ENCODE data around the gene ENDOD1.

ENDOD1 gene

DNA sequence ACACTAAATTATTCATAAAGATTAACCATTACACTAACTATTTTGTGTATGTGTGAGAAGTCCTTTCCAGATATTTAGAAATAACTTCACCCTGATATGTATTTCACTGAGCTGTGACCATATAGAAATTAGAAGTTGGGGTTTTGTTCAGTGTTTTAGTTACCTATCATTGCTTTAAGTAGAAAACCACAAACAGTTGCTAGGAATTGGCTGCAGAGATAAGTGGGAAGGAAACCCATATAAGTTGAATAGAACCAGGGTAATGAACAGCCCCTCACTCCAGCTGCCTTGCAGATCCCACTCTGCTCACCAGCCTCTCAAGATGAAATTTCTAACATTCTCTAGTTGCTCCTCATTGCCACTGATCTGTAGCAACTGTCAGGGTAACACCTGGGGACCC is 12.7 kb upstream of the ENDOD1 start:
- peaks cover 5% of the 10 kb centered on the region for H3K4me1 ChIP-seq (ENCODE audit: insufficient read depth, low read length)
- H3K27me3 ChIP-seq (ENCODE audit: control insufficient read depth in 1 of 2, insufficient read depth in 2 of 2, low read length in 2 of 2): no peaks in the 10 kb centered on the region
- no peak overlapping the region for H3K9ac ChIP-seq (ENCODE audit: low read length)
- no peak overlapping the region for H3K4me3 ChIP-seq (ENCODE audit: low read depth in 1 of 2, low read length in 2 of 2)
- H3K27ac ChIP-seq (ENCODE audit: low read depth, low read length): no peak overlapping the region
- no peaks in the 10 kb centered on the region for H3K36me3 ChIP-seq (ENCODE audit: insufficient read depth, low read length)
- no peaks in the 10 kb centered on the region for H3K9me3 ChIP-seq (ENCODE audit: low read length)

DNA sequence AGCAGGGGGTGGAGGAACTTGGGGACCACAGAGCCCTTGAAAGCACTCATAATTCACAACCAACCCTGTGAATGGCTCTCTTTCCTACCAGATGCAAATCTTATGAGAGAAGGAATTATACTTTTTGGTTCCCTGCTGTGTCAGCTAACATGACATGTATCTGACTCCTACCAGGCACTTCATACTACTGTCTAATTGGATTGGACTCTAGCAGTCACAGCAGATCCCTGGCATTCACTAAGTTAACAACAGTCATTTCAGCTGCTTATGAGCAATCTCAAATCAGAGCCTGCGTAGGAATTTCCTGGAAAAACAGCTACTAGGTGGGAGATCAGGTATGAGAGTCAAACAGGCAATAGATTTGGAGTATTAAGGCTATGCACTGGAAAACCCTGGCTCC is 11.1 kb upstream of the ENDOD1 start:
- no peaks in the 10 kb centered on the region for H3K36me3 ChIP-seq (ENCODE audit: insufficient read depth, low read length)
- H3K9ac ChIP-seq (ENCODE audit: low read length): no peak overlapping the region
- peaks cover 5% of the 10 kb centered on the region for H3K4me1 ChIP-seq (ENCODE audit: insufficient read depth, low read length)
- no peak overlapping the region for H3K27ac ChIP-seq (ENCODE audit: low read depth, low read length)
- H3K4me3 ChIP-seq (ENCODE audit: low read depth in 1 of 2, low read length in 2 of 2): no peak overlapping the region
- H3K9me3 ChIP-seq (ENCODE audit: low read length): no peaks in the 10 kb centered on the region
- no peaks in the 10 kb centered on the region for H3K27me3 ChIP-seq (ENCODE audit: control insufficient read depth in 1 of 2, insufficient read depth in 2 of 2, low read length in 2 of 2)

DNA sequence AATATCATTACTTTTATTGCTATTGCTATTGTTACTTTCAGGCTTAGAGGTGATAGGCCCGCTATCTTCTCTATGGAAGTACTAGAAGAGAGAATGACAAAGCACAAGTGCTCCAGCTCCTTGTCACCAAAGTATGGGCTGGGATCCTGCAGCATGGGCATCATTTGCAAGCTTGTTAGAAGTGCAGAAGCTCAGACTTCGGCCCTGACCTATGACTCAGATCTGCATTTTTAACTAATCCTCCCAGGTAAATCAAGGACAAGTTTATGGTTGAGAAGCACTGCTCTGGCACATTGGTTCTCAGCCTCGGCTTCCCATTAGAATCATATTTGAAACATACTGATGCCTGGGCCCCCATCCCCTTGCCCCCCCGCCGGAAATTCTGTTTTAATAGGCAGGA is 8.6 kb upstream of the ENDOD1 start:
- H3K36me3 ChIP-seq (ENCODE audit: insufficient read depth, low read length): no peaks in the 10 kb centered on the region
- H3K4me3 ChIP-seq (ENCODE audit: low read depth in 1 of 2, low read length in 2 of 2): no peak overlapping the region
- H3K4me1 ChIP-seq (ENCODE audit: insufficient read depth, low read length): no peaks in the 10 kb centered on the region
- no peak overlapping the region for H3K27ac ChIP-seq (ENCODE audit: low read depth, low read length)
- no peaks in the 10 kb centered on the region for H3K9me3 ChIP-seq (ENCODE audit: low read length)
- H3K9ac ChIP-seq (ENCODE audit: low read length): no peak overlapping the region
- no peaks in the 10 kb centered on the region for H3K27me3 ChIP-seq (ENCODE audit: control insufficient read depth in 1 of 2, insufficient read depth in 2 of 2, low read length in 2 of 2)

DNA sequence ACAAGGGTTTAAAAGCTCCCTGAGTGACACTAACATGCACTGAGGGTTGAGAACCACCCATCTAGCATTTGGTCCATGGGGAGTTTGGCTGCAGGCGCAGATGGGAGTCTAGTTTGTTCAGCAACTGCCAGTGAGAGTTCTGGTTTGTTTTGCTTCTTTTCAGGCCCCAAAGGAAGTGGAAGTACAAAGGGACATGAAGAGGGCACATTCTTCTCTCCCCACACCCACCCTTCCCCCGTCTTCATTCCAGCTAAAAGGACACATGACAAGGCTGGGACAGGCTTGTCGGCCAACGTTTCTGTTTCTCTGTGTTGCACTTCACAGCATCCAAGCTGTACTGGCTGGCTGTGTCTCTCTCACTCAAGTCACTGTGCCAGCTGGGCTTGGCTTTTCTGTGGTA is 8.2 kb upstream of the ENDOD1 start:
- Histone ChIP-seq H3K4me1 (ENCODE audit: insufficient read depth, low read length) (no peaks in the 10 kb centered on the region), H3K9me3 (ENCODE audit: low read length) (no peaks in the 10 kb centered on the region), H3K9ac (ENCODE audit: low read length) (no peak overlapping the region), H3K36me3 (ENCODE audit: insufficient read depth, low read length) (no peaks in the 10 kb centered on the region), H3K4me3 (ENCODE audit: low read depth in 1 of 2, low read length in 2 of 2) (no peak overlapping the region), H3K27ac (ENCODE audit: low read depth, low read length) (no peak overlapping the region), H3K27me3 (ENCODE audit: control insufficient read depth in 1 of 2, insufficient read depth in 2 of 2, low read length in 2 of 2) (no peaks in the 10 kb centered on the region)

DNA sequence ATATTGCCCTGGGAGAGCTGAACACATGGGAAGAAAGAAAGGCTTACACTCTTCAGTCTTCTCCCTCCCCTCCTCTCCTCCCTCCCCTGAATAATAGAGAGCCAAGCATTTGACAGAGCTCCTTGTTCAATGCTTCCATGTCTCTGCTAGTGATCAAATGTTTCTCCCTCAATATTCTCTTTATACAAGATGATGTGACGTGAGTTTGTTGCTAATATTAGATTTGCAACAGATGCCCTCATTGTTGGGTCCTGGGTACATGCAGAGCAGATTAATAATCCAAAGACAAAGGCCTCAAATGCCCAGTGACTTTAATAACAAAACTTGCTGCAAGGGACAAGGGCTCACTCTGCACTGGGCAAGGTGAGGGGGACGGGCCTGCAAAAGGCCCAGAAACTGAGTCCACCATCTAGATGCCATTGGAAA is 7.1 kb upstream of the ENDOD1 start:
- Histone ChIP-seq H3K9me3 (ENCODE audit: low read length) (no peaks in the 10 kb centered on the region), H3K27ac (ENCODE audit: low read depth, low read length) (no peak overlapping the region), H3K4me3 (ENCODE audit: low read depth in 1 of 2, low read length in 2 of 2) (no peak overlapping the region), H3K4me1 (ENCODE audit: insufficient read depth, low read length) (no peaks in the 10 kb centered on the region), H3K27me3 (ENCODE audit: control insufficient read depth in 1 of 2, insufficient read depth in 2 of 2, low read length in 2 of 2) (no peaks in the 10 kb centered on the region), H3K9ac (ENCODE audit: low read length) (no peak overlapping the region), H3K36me3 (ENCODE audit: insufficient read depth, low read length) (no peaks in the 10 kb centered on the region)

DNA sequence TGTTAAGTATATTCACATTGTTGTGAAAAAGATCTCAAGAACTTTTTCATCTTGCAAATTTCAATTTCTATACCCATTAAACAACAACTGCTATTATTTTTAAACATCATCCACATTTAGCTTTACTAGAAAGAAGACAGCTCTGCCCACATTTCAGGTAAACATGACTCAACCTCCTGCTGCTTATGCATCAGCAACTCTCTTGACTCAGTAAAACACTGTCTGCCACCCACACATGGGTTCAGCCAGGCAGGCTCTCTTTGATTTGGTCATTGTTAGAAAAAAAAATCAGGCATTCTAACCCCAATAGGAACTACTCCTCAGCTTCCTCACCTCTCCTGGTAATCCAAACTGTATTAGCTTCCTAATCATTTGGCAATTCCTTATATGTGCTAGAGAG is 5.1 kb upstream of the ENDOD1 start:
- Histone ChIP-seq H3K4me1 (ENCODE audit: insufficient read depth, low read length) (peaks cover 5% of the 10 kb centered on the region), H3K27ac (ENCODE audit: low read depth, low read length) (no peak overlapping the region), H3K36me3 (ENCODE audit: insufficient read depth, low read length) (no peaks in the 10 kb centered on the region)

DNA sequence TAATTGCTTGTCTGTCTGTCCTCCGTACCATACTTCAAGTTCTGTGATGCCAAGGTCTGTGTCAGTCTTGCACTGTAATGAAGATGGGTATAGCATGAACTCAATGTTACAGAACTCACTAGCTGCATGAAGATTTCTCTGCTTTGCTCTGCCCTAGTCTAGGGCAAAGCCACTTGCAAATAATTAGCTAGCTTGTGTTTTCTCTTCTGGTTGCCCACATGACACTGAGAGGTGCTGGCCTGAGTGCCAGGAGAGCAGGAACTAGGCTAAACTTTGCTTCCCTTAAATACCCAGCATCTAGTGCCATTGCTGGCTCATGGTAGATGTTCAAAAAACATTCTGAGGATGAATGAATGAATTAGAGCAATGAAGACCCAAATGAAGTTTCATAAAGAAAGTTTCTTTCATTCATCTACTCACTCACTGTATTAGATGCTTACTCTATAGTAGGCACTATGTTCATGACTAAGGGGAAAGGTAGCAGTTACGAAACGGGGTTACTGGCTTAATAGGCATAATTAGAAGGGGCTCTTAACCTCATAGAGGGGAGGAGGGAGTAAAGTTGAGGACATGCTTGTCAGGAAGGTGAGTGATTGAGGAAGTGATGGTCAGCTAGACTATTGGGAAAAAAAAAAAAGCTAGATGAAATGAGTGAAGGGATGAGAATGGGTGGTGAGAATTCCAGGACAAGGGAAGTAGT is 4.4 kb upstream of the ENDOD1 start:
- Histone ChIP-seq H3K4me3 (ENCODE audit: low read depth in 1 of 2, low read length in 2 of 2) (no peak overlapping the region), H3K9me3 (ENCODE audit: low read length) (no peaks in the 10 kb centered on the region), H3K4me1 (ENCODE audit: insufficient read depth, low read length) (peaks cover 5% of the 10 kb centered on the region), H3K9ac (ENCODE audit: low read length) (no peak overlapping the region), H3K27me3 (ENCODE audit: control insufficient read depth in 1 of 2, insufficient read depth in 2 of 2, low read length in 2 of 2) (no peaks in the 10 kb centered on the region), H3K27ac (ENCODE audit: low read depth, low read length) (no peak overlapping the region), H3K36me3 (ENCODE audit: insufficient read depth, low read length) (no peaks in the 10 kb centered on the region)

More for the DNA sequence above, 5.1 kb upstream of the ENDOD1 start:
- Histone ChIP-seq H3K4me3 (ENCODE audit: low read depth in 1 of 2, low read length in 2 of 2) (no peak overlapping the region), H3K9ac (ENCODE audit: low read length) (no peak overlapping the region), H3K9me3 (ENCODE audit: low read length) (no peaks in the 10 kb centered on the region), H3K27me3 (ENCODE audit: control insufficient read depth in 1 of 2, insufficient read depth in 2 of 2, low read length in 2 of 2) (no peaks in the 10 kb centered on the region)

DNA sequence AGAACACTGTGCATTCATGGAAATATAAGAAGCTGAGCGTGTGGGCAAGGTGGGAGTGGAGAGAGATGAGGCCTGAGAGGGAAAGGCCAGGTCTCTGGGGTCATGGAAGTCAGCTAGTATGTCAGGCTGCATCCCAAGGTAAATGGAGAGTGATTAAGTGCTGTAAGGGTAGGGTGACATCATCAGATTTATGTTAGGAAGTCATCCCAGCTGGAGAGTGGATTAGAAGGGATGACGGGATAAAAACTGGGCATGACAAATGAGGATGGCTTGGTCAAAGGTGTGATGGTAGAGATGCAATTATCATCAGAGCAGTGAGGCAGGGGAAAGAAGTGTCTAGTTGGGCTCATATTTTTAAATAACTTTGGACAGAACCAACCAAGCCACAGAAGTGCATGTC is 3.5 kb upstream of the ENDOD1 start:
- Histone ChIP-seq H3K27me3 (ENCODE audit: control insufficient read depth in 1 of 2, insufficient read depth in 2 of 2, low read length in 2 of 2) (no peaks in the 10 kb centered on the region), H3K9ac (ENCODE audit: low read length) (no peak overlapping the region), H3K36me3 (ENCODE audit: insufficient read depth, low read length) (no peaks in the 10 kb centered on the region), H3K27ac (ENCODE audit: low read depth, low read length) (no peak overlapping the region), H3K4me1 (ENCODE audit: insufficient read depth, low read length) (peaks cover 14% of the 10 kb centered on the region), H3K4me3 (ENCODE audit: low read depth in 1 of 2, low read length in 2 of 2) (no peak overlapping the region), H3K9me3 (ENCODE audit: low read length) (no peaks in the 10 kb centered on the region)

DNA sequence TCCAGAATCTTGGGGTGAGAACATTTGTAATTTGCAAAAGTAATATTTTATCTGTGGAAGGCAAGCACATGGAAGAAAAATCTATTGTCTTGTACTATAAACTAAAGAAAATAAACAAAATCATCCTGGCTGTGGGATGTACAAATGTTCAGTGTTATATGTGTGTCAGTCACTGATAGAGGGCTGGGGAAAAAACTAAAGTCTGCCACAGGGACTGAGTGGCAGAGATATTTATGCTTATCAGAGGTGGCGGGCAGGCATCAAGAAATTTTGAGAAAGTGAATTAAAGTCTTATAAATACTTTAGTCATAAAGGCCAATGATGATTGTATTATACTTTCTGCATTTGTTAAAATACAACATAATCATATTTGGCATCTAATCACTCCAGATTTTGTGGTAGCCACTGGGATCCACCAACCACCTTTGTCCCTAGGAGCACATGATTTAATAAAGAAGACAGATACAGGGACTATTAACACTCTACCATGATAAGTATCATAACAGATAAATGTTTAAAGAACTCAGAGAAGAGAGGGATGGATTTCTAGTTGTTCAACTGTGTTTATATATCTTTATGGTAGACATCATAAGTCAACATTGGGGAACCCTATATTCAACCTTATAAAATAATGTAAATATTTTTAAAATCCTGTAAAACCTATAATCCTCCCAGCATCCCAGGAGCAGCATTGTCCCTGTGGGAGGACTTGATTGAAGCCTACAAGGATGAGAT is 2.6 kb upstream of the ENDOD1 start:
- no peak overlapping the region for H3K9ac ChIP-seq (ENCODE audit: low read length)
- H3K9me3 ChIP-seq (ENCODE audit: low read length): no peaks in the 10 kb centered on the region
- H3K4me3 ChIP-seq (ENCODE audit: low read depth in 1 of 2, low read length in 2 of 2): no peak overlapping the region
- peaks cover 22% of the 10 kb centered on the region for H3K4me1 ChIP-seq (ENCODE audit: insufficient read depth, low read length)
- no peak overlapping the region for H3K27ac ChIP-seq (ENCODE audit: low read depth, low read length)
- no peaks in the 10 kb centered on the region for H3K36me3 ChIP-seq (ENCODE audit: insufficient read depth, low read length)
- H3K27me3 ChIP-seq (ENCODE audit: control insufficient read depth in 1 of 2, insufficient read depth in 2 of 2, low read length in 2 of 2): no peaks in the 10 kb centered on the region

DNA sequence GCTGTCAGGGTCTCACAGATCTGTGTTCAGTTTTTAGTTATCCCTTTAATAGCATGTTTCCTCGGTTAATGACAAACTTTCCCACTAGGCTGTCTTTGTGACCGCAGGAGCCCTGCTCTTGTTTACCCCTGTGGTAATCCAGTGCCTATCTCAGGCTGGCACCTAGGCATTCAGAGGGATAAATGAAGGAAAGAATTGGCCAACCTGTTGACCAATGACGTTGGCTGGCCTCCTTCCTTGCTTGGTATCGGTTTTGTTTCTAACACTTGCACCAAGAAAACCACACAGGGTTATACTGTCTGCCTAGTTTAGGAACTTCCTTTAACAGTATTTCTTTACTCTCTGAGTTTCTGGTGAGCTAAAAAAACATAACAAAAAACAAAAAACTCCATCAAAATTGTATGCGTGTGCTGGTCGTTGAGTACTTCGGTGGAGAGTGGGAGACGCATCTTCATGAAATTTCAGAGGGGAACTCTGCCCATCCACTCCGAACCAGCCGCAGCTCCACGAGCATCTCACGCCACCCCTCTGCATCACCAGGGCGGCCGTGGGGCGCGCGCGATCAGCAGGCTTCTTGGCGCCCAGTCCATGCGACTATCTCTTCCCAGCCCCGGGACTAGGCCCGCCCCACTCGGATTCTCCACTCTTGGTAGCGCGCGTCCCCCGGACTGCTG is 563 bp upstream of the ENDOD1 start:
- peak overlapping the region; percentile 64 to 80 for H3K4me3 ChIP-seq (ENCODE audit: low read depth in 1 of 2, low read length in 2 of 2)
- no peaks in the 10 kb centered on the region for H3K27me3 ChIP-seq (ENCODE audit: control insufficient read depth in 1 of 2, insufficient read depth in 2 of 2, low read length in 2 of 2)
- peak overlapping the region; percentile 19 for H3K9ac ChIP-seq (ENCODE audit: low read length)
- H3K27ac ChIP-seq (ENCODE audit: low read depth, low read length): peak overlapping the region; percentile 78
- H3K9me3 ChIP-seq (ENCODE audit: low read length): no peaks in the 10 kb centered on the region
- H3K4me1 ChIP-seq (ENCODE audit: insufficient read depth, low read length): peaks cover 24% of the 10 kb centered on the region
- H3K36me3 ChIP-seq (ENCODE audit: insufficient read depth, low read length): no peaks in the 10 kb centered on the region

DNA sequence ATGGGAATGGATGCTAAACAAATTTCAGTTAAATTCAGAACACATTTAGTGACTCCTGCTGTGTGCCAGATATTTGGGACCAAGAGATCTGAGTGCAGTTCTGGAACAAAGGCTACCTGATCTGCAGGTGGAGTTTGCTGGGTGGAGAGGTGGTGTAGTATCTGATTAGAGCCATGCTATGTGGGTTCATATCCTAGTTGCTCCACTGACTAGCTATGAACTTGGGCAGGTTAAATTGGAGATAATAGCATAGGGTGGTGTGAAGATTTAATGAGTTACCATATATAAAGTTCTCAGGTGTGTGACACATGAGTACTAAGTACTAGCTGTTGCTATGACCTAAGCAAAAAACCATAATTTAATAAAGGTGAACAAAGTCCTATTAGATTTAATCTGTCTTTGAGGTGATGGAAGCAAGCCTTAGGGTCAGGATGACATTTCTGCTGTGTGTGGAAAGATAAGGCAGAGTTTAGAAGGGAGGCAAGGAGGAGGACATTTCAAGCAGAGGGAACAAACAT is 2.1 kb downstream of the ENDOD1 start:
- peak overlapping the region in 1 of 2 donors; percentile 16 for H3K4me3 ChIP-seq (ENCODE audit: low read depth in 1 of 2, low read length in 2 of 2)
- H3K4me1 ChIP-seq (ENCODE audit: insufficient read depth, low read length): peaks cover 24% of the 10 kb centered on the region

More for the DNA sequence above, 2.1 kb downstream of the ENDOD1 start:
- Histone ChIP-seq H3K9ac (ENCODE audit: low read length) (no peak overlapping the region), H3K36me3 (ENCODE audit: insufficient read depth, low read length) (no peaks in the 10 kb centered on the region), H3K27me3 (ENCODE audit: control insufficient read depth in 1 of 2, insufficient read depth in 2 of 2, low read length in 2 of 2) (no peaks in the 10 kb centered on the region), H3K27ac (ENCODE audit: low read depth, low read length) (no peak overlapping the region), H3K9me3 (ENCODE audit: low read length) (no peaks in the 10 kb centered on the region)

Data from muscle layer of colon (tissue), 2 donors.